NCI-H1417 treated with DMSO at 0.1 percent for 48 hours (cell line): ENCODE data around the gene GNB4.

ENCODE experiments used
- DNase-seq: peaks from one replicate; lab custom pipeline; 2025; lab: John Stamatoyannopoulos, UW

The GNB4 gene

GRCh38 chr3:179451265-179452175, at the start of gene GNB4:
GNB4 (minus strand) TSS chr3:179451470; CDS start chr3:179426200, 25,270 bp downstream.
- DNase-seq = peak; percentile 73

- DNase-seq = no peak
These were observed 44.2 kb upstream of the GNB4 start for GRCh38 chr3:179495483-179495882.

DNA sequence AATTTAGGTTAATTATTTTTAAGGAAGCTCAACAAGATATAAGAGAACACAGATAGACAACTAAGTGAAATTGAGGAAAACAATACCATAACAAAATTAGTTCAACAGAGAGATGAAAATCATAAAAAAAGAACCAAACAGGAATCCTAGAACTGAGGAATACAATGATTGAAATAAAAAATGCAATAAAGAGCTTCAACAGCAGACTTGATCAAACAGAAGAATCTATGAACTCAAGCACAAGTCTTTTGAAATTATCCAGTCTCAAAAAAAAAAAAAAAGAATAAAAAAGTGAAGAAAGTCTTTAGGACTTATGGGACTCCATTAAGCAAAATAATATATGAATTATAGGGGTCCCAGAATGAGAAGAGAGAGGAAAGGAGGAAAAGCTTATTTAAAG, 42.0 kb upstream of the GNB4 start:
- DNase-seq = no peak

- DNase-seq = no peak
These were observed 36.9 kb upstream of the GNB4 start for GRCh38 chr3:179488213-179488612.

GRCh38 chr3:179486806-179487205, 35.5 kb upstream of the GNB4 start:
- DNase-seq = no peak

GRCh38 chr3:179482857-179483256, 31.6 kb upstream of the GNB4 start:
- DNase-seq = no peak

GRCh38 chr3:179476215-179476614, 24.9 kb upstream of the GNB4 start:
- no peak for DNase-seq

GRCh38 chr3:179474480-179474879, 23.2 kb upstream of the GNB4 start:
- no peak for DNase-seq

DNA sequence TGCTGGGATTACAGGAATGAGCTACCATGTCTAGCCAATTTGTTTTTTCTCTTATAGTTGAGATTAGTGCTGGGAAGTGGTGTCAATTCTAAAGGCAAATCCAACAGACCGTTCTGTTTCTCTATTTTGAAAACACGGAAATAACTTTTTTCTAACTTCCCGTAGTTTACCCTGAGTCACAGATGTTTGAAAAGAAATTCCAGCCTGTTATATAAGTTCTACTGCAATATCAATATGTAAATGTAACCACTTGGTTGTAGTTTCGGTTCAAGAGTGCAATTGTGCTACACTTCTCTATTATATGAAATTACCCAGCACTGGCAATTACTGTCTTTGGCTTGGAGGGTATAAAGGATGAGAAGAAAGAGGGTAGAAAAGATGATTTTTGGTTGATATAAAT, 22.3 kb upstream of the GNB4 start:
- no peak for DNase-seq

- DNase-seq = no peak
These were observed 13.2 kb upstream of the GNB4 start for GRCh38 chr3:179464323-179465092.

GRCh38 chr3:179463319-179463718, 12.0 kb upstream of the GNB4 start:
- no peak for DNase-seq

GRCh38 chr3:179460260-179460659, 9.0 kb upstream of the GNB4 start:
- DNase-seq = no peak

GRCh38 chr3:179455954-179456353, 4.7 kb upstream of the GNB4 start:
- no peak for DNase-seq

GRCh38 chr3:179454887-179455286, 3.6 kb upstream of the GNB4 start:
- DNase-seq = no peak

DNA sequence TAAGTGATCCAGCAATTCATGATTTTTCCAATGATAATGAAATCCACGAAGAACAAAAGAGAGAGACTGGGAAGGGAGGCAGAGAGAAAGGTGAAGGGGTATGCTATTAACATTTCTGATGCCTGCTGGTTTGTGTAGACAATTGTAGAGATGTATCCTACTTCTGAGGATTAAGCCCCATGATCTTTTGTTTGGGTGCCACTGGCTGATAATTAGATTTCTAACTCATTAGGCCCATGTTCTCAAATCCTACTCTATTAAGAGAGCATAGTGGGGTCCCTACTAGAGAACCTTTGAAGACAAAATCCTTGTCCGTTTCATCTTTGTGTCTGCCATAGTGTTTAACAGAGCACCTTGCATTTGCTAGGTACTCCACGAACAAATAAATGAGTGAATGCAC, 2.7 kb upstream of the GNB4 start:
- DNase-seq = no peak

- DNase-seq = no peak
These were observed 1.6 kb upstream of the GNB4 start for GRCh38 chr3:179452872-179453271.

- no peak for DNase-seq
These were observed 900 bp upstream of the GNB4 start for GRCh38 chr3:179452176-179452564.

GRCh38 chr3:179450901-179451264, 387 bp downstream of the GNB4 start:
- DNase-seq = no peak

- DNase-seq = no peak
These were observed 989 bp downstream of the GNB4 start for GRCh38 chr3:179450261-179450701.

DNA sequence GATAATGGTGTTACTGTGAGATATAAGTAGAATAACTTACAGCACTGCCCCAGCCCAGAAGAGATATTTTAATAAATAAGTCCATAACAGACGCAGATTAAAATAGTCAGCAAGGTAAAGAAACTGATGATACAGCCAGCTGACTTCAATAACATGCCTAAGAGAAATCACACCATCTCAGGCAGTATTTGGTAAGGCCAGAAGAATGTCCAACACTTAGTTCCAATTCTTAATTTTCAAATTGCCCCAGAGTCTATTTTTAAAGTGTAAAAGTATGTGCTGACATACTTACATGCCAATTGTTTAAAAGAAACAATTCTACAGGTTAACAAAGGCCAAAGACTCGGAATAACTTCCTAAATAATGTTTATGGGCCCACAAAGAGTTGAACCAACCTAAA, 1.6 kb downstream of the GNB4 start:
- DNase-seq = no peak

- no peak for DNase-seq
These were observed 4.0 kb downstream of the GNB4 start for GRCh38 chr3:179447251-179447650.

DNA sequence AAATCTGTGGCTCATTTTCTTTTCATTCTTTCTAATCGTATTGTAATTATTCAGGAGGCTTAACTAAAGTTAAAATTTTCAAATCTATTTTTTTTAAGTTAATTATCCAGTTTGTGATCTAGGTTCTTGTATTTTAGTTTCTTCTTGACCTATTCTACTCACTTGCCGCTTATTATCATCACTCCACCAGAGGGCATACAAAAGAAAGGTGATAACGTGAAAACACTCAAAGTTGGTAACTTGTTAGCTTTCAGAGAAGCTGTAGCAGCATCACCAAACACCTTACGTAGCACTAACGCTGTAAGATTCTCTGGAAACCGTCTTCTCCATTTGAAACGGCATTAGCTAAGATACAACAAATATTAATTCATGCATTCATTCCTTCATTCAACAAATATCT, 4.8 kb downstream of the GNB4 start:
- DNase-seq = no peak

GRCh38 chr3:179438841-179439240, 12.4 kb downstream of the GNB4 start:
- no peak for DNase-seq
